Muscle of back (tissue), 13 donors: Measurements from ENCODE around the gene FAM124B. TPM values are rescaled to one million over a fixed set of nuclear protein-coding genes. Genes with fewer than 3 reads are reported as not detected.

Experiments used
- DNase-seq, 3 donors: peaks; one replicate each; pipeline versions ENCODE4 v3.0.0 to v3.0.0-alpha.2; 2013
- long read RNA-seq, 9 donors: transcript quantifications; one replicate each; lab custom pipeline, GENCODE V29; 2026
- polyA plus RNA-seq, 10 donors: library from polyadenylated mRNA; unstranded; fragments of 120-200 nt; gene quantifications; one replicate each; pipeline ENCODE4 v1.2.1, GENCODE V29; 2013; ENCODE audit not compliant: insufficient read length in 10 of 10

Gene FAM124B, protein sequence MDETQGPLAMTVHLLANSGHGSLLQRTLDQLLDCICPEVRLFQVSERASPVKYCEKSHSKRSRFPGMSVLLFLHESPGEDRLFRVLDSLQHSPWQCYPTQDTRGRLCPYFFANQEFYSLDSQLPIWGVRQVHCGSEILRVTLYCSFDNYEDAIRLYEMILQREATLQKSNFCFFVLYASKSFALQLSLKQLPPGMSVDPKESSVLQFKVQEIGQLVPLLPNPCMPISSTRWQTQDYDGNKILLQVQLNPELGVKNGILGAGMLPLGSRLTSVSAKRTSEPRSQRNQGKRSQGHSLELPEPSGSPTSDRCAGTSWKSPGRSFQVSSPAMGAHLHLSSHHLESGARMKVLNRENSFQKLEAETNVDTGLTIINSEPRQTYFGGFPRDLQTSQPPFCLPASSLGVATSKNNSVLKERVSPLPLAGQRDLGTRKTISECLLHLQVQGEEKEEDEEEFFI
- 10 to 100 TPM in 1 of 10 donors, 1 to 10 TPM in 9; 5.2 to 10.2 (median 7.9) TPM for polyA plus RNA-seq
- long read RNA-seq, donor 1, partial matches to known transcripts: 0 of 4 reads
- long read RNA-seq, donor 1, other reads (novel, unspliced or antisense): 0 of 4 reads
- long read RNA-seq, donor 2, partial matches to known transcripts: 0 of 3 reads
- long read RNA-seq, donor 2, other reads (novel, unspliced or antisense): 0 of 3 reads
- long read RNA-seq, donor 3: 0 reads
- long read RNA-seq, donor 4, partial matches to known transcripts: 0 of 2 reads
- long read RNA-seq, donor 4, other reads (novel, unspliced or antisense): 0 of 2 reads
- long read RNA-seq, donor 5, partial matches to known transcripts: 0 of 4 reads
- long read RNA-seq, donor 5, other reads (novel, unspliced or antisense): 0 of 4 reads
- long read RNA-seq, donor 6, partial matches to known transcripts: 0 of 2 reads
- long read RNA-seq, donor 6, other reads (novel, unspliced or antisense): 0 of 2 reads
- long read RNA-seq, donor 7, partial matches to known transcripts: 0 of 3 reads
- long read RNA-seq, donor 7, other reads (novel, unspliced or antisense): 0 of 3 reads
- long read RNA-seq, donor 8, partial matches to known transcripts: 0 of 1 reads
- long read RNA-seq, donor 8, other reads (novel, unspliced or antisense): 0 of 1 reads
- long read RNA-seq, donor 9: 0 reads

DNA sequence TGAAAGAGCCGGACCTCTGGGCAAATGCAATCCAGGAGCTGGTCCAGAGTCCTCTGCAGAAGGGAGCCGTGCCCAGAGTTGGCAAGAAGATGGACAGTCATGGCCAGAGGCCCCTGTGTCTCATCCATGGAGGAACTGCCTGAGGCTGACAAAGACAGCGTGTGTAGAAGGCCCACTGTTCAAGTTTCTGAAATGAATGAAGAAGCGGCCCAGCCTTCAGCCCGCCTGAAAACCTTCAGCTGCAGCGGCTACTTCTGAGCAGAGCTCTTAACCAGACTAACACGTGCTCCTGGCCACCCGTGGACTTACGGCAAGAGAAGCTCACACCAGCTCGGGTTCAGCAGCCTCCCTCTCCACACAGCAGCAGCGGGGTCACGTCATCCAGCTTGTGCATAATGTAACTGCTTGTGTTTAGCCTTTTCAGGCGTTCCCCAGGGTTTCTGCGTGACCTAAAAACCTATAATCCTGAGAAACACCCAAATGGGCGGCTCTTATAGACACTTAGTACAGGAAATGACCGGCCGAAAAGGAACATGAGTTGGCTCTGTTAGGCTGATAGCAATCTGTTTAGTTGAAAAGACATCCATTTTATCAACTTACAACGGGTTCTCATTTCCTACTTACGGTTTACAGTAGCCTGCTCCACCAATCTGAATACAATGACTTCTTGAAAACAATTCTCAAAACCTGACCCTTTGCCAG lies at the start of gene FAM124B:
Gene FAM124B (minus strand): TSS at position 467 of the 702 bp plus-strand sequence. CDS start 339 bp downstream, at position 128.
- DNase-seq: peak; percentile 34 to 84 (median 69)

DNA sequence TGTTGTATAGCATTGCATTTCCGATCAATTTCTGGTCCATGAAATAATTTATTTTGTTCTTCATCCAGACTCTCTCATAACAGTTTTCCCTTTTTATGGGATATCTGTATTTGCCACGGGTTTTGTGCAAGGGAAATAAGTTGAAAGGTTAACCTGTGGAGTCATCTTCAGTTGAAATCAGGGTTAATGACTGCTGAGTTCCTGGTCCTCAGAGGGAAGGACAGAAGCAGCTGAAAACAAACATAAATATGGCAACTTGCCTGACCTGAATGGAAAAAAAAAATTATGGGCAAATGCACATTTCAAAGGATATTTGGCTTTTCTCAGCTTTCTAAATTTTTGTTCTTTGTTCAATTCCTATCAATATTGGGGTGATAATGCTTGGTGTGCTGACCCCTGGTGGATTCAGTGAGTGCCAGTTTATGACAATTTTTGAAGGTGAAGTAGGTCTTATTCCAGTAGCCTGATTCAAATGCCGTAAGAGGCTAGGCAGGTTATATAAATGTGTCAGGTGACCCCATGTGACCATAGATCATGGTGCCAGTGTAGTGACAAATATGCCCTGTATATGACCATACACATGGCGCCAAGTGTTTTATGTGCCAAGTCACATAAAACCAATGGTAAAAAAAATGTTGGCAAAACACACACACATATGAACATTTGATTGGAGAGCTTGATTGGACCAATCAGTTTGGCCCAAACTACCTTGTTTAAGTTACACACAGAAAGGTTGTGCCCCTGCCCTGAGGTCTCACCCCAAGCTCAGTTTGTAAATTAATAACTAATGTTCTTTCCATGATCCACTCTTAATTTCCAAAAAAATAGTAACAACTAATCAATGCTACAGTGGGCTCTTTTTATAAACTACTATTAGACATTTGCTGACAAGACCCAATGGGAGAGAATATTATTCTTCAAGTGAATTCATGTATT lies 47.6 kb upstream of the FAM124B start:
- DNase-seq: peak in 2 of 3 donors; percentile 16 to 37

DNA sequence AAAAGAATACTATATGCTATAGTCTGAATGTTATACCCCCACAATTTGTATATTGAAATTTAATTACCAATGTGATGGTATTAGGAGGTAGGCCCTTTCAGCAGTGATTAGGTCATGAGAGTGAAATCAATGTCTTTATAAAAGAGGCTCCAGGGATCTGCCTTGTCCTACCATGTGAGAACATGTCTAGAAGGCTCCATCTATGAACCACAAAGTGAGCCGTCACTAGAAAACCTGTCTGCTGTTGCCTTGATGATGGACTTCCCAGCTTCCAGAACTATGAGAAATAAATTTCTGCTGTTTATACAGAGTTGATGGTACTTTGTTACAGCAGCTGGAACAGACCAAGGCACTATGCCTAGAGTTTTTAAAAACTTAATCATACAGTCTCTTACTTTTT lies 46.3 kb upstream of the FAM124B start:
- DNase-seq: no peak

DNA sequence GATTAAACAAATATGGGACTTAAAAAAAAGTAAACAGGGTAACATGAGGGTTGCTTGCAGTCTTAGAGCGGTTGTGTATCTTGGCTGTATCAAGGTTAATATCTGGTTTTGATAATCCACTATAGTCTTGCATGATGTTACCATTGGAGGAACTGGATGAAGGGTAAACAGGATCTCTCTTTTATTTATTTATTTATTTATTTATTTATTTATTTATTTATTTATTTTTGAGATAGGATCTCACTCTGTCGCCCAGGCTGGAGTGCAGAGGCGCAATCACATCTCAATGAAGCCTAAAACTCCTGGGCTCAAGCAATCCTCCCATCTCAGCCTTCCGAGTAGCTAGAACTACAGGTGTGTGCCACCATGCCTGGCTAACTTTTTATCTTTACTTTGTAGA lies 42.9 kb upstream of the FAM124B start:
- no peak for DNase-seq

DNA sequence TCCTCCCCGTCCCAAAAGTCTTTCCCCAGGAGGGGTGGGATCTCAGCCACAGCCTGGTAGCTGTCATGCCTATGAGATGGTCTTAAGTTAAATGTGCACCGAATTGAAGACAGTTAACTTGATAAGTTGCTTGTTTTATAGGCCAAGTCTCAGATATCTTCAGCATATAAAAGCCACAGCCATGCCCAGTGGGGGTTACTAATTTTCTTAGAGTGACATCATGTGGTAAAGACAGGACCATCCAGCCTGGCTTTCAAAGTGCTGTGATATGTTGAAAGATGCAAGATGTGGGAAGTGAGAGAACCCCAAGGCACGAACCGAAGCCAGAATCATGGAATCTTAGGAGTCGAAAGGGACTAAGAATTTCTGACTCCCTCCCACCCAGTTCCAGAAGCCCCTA lies 42.1 kb upstream of the FAM124B start:
- DNase-seq: peak in 1 of 3 donors; percentile 3

DNA sequence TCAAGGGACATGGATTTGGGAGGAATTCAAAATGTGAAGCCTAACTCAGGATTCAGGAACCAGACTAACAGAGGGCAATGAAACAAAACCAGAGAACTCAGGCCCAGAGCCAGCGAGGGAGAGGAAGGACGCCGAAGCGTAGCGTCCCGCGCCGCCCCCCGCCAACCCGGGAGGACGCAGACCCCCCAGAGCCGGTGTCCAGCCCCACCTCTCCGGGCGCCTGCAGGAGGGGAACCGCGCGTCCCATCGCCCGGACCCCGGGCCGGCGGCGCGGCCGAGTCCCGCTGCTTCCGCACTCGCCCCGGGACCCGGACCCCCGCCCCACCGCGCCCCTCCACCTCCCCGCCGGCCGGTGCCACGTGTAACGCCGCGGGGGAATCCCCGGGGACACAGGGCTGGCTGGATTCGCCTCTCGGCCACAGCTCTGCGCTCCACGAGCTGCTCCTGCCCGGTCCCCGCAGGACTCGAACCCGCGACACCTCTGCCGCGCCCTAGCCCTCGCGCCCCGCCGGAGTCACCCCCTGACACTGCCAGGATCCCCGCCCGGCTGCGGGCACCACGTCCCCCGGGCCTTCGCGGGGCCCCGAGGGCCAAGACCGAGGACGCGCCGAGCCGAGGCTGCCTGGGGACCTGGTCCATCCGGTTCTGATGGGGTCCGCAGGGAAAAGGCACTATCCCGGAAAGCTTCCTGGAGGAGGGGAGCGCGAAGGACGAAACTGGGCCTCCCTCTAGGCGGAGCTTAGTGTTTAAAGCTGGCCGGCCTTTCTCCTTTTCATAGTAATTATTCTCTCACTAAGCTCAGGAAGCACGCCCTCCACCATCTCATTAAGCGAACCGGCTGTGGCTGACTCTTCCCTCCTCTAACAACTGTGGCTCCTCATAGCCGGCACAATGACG lies 40.4 kb upstream of the FAM124B start:
- peak in 2 of 3 donors; percentile 16 to 55 for DNase-seq

DNA sequence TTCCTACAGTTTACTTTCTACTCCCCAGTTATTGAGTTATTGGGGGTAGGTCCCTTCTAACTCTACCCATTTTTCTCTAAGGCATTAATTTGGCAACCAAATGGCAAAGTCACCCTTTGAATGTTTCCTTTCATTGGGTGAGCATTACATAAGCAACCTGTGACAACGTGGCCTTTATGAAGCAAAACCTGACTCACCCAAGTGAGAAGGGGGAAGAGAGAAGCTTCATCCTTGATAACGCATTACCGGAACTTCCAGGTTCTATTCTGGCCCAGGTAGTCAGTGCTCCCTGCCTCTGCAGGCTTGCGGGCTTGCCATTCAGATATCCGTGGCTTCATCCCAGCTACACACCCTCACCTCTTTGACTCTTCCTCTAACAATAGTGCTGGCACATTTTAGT lies 39.1 kb upstream of the FAM124B start:
- DNase-seq: peak in 1 of 3 donors; percentile 3

DNA sequence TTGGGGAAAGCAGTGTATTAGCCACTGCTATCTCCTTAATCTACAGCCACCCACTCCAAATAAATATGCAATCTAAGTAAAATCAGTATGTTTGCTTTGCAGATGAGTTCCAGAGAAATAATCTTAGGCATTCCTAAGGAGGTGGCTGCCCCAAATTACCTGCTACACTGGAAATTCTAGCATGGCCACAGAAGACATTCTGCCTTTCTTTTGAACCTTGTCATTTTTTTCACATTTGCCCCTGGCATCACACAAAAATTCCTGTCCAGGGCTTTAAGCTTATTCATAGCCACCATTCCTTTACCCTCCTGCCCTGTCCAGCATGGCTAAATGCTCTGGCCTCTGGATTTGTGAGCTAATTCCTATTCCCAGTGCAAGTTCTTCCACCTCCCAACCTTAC lies 36.8 kb upstream of the FAM124B start:
- DNase-seq: no peak

DNA sequence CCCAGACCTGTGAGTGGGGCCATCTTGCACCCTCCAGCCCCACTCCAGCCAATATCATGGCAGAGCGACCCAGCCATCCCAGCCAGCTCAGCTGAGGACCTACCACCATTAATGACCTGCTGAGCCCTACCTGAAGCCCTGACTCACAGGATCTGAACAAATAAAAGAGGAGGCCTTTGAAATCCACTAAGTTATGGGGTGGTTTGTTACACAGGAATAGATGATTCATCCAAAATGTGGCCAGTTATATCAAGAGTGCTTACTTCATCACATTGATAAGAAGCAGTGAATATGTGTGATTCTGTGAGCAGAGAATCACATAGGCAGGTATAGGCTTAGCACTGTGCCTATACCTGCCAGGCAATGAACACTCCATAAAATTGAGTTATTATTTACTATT lies 34.7 kb upstream of the FAM124B start:
- DNase-seq: no peak

DNA sequence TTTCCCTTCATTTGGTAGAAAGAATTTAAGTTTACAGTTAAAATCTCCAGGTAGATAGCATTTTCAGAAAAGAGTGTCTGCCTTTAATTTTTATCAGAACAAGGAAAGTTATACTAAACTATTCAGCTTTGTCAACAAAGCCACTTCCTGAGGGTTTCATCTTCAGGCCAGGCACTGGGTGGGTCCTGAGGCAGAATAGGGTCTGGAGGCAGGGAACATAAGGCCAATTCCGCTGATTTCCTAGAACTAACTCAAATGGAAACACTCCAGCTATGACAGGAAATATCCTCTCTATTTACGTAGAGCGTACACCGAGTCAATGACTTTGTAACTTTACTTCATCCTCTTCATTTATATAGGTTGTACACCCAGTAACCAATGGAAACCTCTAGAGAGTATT lies 32.7 kb upstream of the FAM124B start:
- no peak for DNase-seq

DNA sequence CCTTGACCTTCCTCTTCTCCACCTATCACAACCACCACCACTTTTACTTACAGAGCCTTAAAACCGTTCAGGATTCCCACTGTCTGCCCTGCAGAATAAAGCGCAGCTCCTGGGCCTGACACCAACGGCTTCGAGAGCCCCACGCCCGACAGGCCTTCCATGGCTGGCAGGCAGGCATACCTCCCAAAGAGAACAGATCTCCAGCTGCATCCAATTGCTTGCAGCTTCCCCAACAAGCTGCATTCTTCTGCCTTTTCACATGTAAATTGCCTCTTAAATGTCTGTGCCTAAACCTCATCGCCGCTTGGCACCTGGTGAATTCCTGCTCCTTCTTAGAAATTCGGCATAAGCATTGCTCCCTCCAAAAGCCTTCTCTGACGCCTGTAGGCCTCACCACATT lies 31.5 kb upstream of the FAM124B start:
- DNase-seq: no peak

DNA sequence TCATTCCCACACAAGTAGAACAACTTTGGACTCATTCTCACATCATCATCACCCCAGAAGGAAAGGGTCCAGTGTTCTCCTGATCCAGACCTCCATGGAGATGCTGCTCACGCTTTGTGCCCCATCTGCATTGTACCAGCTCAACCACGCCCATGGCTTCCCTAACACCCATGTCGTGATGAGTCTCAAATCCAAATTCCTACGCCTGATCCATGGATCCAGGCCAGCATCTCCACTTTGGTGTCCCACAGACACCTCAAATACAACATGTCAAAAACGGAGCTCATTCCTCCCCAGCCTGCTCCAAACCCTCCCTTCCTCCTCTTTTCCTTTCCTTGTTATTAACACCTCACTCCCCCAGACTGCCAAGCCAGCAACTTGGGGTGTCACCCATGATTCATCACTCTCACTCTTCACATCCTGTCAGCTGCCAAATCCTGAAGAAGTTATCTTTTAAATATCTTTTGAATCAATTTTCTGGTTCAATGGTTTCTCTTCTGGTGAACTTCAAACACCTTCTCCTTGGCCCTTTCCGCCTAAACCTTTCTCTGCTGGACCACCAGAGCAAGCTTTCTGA lies 30.2 kb upstream of the FAM124B start:
- no peak for DNase-seq

DNA sequence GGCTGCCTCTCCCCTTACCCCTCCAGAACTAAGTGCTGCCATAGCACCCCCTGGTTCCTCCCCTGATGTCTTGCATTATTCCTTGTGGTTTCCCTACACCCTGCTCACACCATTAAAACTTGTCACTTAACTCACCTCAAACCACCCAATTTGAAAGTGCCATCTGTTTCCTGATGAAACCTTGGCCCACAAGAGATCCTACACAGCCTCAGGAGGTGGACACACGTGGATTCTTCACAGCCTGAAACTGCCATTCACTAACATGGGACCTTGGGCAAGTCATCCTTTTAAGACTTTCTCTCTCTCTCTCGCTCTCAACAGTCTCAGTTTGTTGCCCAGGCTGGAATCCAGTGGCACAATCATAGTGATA lies 27.5 kb upstream of the FAM124B start:
- DNase-seq: no peak

DNA sequence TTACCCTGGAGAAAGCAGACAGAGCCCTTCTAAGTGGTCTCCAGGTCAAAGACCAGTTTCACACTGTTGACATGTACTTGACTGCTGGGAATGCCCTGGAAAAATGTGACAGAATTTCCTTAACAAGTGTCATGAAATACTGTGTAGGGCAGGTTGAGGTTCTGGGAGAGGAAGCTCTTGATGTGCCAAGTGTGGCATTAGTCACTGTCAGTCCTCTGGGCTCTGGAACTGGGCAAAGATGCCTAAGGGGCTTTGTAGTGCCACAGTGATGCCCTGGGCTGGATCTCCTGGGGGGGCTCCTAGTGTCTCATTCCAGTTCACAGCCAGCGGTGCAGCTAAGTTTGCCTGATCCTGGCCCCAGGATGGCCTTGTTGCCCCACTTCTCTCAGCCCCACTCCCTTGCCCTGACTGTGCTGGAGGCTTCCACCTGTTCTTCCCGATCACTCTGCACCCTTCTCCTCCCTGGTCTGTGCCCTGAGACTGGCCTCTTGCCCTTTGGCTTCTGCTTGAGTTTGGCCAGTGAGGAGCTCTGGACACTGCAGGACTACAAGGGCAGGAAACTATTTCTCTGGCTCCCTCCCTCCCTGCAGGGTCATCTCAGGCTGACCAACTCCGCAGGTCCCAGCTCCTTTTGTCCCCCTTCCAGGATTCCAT lies 27.0 kb upstream of the FAM124B start:
- no peak for DNase-seq

DNA sequence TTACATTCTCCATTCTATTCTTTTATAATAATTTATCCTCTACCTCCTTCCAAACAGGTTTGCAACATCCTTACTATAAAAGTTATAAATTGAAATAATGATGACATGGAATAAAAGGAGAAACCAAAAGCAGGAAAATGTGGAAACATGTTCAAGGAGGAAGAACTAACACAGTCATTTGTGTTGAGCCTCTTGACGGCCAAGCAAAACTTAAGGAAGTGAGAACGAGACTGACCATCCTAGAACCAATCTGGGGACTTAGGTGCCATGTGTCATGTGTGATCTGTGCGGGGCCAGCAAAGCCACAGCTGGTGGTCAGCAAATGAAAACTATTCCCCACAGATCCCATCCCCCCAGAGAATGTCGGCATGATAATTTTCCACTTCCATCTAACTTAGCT lies 25.6 kb upstream of the FAM124B start:
- no peak for DNase-seq

DNA sequence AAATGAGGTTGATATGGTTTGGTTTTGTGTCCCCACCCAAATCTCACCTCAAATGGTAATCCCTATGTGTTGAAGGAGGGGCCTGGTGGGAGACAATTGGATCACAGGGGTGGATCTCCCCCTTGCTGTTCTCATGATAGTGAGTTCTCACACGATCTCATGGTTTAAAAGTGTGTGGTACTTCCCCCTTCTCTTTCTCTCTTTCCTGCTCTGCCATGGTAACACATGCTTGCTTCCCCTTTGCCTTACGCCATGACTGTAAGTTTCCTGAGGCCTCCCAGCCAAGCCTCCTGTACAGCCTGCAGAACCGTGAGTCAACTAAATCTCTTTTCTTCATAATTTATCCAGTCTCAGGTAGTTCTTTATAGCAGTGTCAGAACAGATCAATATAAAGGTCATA lies 24.7 kb upstream of the FAM124B start:
- no peak for DNase-seq

DNA sequence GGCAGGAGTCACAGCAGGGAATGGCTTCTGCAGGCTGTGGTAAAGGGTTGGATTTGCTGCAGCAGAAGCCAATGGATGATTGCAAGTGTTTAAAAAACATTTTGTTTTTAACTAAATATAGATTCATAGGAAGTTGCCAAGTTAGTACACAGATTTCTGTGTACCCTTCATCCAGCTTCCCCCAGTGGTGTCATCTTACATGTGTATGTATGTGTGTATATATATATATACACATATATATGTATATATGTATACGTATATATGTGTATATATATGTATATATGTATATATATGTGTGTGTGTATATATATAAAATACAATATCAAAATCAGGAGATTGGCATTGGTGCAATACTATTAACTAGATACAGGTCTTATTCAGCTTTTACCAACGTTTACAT lies 19.2 kb upstream of the FAM124B start:
- no peak for DNase-seq

DNA sequence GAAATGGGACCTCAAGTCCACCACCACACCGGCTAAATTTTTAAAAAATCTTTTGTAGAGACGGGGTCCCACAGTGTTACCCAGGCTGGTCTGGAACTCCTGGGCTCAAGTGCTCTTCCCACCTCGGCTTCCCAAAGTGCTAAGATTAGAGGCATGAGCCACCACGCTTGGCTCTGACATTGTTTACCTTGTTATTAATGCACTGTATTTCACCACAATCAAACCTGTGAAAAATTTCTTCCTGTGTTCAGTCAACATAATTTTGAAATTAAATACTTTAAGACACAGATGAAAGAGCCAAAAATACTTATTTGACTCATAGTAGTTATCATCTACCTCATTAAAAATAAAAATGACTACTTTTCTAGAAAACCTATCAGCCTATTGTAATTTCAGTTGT lies 16.0 kb upstream of the FAM124B start:
- no peak for DNase-seq

DNA sequence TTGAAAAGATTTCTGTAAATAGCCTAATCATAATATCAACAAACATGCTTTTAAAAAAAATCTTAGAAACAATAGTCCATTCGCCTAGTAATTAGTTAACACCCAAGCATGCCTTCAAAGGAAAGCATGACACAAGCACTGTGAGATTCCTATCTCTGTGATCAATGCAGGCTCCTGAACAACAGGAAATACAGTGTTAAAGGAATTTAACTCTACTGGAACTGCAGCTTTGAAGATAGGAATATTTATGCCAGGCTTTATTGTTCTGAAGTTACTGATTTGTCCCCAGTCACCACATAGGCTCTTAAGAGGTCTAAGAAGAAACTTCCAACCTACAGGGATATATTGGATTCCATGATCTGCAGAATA lies 15.4 kb upstream of the FAM124B start:
- no peak for DNase-seq
